ENCODE measurements around the gene ZNF219.

Gene ZNF219

DNA sequence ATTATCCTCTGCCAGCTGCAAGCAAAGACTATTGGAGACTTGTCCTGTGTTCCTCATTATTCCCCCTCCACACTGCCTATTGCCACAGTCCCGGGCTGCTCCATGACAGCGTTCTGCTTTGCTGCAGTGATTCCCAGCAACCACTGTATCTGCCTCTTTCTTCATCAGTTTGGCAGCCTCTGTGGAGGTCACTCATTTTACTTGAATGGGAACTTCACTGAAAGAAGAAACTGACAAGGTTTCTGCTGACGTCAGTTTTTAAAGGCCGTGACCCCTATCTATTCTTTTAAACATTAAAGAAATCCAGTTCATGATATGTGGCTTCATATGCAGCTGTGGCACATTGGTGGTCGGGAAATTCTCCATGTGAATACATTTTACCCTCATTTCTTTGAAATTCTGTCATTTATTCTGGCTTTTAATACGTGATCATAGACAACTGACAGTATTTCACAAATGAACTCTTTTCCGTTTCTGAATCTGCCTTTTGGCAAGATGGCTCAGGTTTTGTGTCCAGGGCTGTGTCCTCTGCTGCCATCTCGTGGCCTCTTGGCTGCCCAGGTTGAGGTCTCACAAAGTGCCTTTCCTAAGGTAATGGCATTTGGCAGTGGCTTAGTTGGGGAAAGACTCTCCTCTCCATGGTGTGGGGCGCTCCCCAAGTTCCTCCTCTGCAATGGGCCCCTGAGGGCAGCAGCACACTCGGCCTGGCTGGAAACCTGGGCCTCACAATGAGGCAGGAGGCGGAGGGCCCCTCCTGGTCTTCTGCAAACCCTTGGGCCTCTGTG lies 8.2 kb upstream of the ZNF219 start:
- TF ChIP-seq POLR2A (IDR thresholded peaks at IDR 0.05; ENCODE audit: low read depth, low read length): no peak
- DNase-seq (ENCODE audit: insufficient read length, low spot score) (no peak), FAIRE-seq (peak; percentile 48)

DNA sequence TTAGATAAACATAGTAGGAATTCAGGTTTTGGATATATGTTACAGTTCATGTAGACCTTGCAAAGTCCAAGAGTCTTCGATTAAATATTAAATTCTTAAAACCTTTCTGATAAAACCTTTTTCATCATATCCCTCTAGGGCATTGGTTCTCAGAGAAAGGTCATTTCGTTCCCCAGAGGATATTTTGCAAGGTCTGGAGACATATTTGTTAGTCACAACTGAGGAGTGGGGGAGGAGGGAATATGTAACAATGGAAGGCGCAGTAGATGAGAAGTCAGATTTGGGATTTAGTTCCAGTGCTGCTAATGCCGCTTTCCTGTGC lies 7.7 kb upstream of the ZNF219 start:
- DNase-seq (ENCODE audit: insufficient read length, low spot score) (no peak), FAIRE-seq (no peak)
- TF ChIP-seq POLR2A (IDR thresholded peaks at IDR 0.05; ENCODE audit: low read depth, low read length): no peak

DNA sequence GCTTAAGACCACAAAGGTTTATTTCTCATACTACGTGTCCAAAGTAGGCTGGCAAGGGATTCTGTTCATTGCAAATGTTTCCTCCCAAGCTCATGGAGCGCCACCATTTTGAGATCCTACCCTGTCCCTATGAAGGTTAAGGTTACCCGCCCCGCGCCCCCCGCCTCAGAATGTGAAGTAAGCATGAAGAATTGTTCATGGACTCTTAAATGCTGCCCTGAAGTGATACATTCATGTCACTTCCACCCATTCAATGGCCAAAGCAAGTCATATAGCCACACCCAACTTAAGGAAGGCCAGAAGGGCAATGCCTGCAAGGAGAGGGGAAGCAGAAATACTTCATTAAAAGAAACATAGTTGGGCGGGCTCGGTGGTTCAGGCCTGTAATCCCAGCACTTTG lies 6.6 kb upstream of the ZNF219 start:
- TF ChIP-seq POLR2A (IDR thresholded peaks at IDR 0.05; ENCODE audit: low read depth, low read length): no peak
- DNase-seq (ENCODE audit: insufficient read length, low spot score) (no peak), FAIRE-seq (no peak)

DNA sequence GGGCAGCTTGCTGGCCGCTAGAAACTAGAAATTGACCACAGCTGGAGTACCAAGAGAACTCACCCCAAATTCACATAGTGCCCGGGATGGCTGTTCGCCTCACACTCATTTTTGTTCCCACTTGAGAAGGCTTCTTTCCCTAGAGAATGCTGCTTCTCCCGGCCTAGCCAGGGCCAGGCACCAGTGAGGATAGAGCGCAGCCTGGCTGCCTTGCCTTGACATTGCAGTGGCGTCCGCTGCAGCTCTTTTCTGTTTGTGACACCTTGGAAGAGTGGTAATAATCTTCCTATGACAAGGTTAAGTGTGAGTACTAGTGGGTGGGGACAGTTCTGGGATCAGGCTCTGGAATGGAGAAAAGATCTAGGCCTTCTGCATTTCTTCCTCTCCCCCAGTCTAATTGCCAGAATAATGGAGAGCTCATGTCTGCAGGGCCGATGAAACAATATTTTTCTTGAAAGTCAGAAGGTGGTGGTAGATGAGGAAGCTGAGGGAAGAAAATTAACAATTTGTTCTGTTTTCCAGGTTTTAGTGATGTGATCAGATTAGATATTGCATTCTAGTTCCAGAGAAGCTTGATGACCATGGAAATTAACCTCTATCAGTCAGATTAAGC lies 6.1 kb upstream of the ZNF219 start:
- FAIRE-seq (peak; percentile 53), DNase-seq (ENCODE audit: insufficient read length, low spot score) (no peak)
- no peak for TF ChIP-seq POLR2A (IDR thresholded peaks at IDR 0.05; ENCODE audit: low read depth, low read length)

DNA sequence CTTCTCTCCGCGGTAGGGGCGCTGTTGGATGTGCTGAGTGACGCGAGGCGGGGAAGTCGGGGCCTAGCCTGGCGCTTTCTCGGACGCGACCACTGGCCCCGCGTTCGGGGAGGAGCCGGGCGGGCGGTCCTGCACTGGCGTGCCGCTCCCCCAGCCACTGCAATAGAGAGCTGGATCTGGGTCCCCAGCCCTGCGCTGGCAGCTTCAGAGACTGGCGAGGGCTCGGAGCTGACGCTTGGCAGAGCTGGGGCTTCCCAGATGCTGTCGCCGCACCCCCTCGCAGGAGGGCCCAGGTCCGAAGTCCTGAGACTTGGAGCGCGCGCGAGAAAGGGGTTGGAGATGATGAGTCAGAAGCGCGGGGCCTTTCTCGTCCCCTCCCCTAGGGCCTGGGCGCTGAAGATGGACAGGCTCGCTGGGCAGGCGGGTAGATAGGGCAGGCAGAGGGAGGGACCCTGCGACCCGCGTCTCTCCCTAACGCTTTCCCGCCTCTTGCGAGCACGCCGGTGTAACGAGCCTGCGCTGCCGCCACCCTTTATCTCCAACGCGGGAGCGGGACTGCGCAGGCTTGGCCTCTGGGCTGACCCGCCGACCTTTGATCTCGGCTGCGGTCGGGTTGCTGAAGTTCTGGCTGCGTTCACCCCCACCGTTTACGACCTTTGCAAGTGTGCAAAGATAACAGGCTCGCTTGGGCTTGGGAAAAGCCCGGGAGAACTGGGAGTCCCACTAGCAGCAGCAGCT lies 5.4 kb upstream of the ZNF219 start:
- TF ChIP-seq POLR2A (IDR thresholded peaks at IDR 0.05; ENCODE audit: low read depth, low read length): peak; percentile 57
- FAIRE-seq (no peak), DNase-seq (ENCODE audit: insufficient read length, low spot score) (peak; percentile 79)

DNA sequence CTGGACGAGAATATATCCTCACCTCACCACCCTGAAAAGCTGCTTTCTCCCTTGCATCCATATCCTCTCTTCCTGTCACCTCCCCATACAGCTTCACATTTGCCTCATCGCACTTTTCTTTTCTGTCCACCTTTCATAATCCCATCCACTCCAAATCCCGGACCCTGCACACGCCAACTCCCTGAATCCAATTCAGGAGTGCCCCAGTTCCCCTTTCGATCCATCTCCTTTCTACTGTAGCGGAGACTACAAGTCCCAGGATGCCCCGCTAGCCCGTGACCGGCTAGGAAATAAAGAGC lies 4.9 kb upstream of the ZNF219 start:
- no peak for TF ChIP-seq POLR2A (IDR thresholded peaks at IDR 0.05; ENCODE audit: low read depth, low read length)
- FAIRE-seq (no peak), DNase-seq (ENCODE audit: insufficient read length, low spot score) (peak; percentile 80)

DNA sequence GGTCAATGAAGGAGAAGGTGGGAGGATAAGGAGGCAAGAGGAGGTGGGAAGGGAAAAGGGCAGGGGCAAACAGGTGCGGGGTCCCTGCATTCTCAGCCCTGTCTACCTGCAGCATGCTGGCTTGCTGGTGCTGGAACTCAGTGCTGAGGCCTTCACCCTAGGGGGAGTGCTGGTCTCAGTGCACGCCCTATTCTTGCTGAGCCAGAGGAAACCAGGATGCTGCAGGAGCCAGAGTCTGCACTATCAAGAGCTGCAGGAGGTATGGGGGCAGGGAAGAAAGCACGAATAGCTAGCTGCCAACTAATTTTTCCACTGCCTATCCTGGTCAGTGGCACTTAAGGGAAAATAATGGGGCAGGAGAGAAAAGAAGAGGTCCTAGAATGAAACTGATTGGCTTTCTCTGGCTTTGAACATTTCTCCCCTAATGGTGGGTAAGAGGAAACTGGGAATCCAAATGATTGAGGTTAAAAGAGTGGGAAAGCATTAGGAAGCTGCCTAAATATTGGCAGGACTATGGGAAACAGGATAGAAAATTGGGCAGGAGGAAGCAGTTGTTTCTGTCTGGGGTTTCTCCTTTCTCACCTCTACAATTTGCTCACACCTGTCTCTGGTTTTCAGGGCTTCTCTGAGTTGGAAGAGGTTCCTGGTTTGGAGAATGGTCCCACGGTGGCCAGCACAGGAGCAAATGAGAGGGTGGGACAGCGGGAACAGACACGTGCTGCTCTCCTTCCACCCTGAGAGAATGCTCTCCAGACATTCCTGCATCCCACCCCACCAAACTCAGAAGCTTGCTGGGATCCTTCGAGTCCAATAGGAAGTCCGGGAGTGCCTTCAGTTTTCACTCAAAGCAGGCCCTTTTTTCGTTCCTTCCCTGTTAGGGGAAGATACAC lies 4.3 kb upstream of the ZNF219 start:
- FAIRE-seq (no peak), DNase-seq (ENCODE audit: insufficient read length, low spot score) (no peak)

DNA sequence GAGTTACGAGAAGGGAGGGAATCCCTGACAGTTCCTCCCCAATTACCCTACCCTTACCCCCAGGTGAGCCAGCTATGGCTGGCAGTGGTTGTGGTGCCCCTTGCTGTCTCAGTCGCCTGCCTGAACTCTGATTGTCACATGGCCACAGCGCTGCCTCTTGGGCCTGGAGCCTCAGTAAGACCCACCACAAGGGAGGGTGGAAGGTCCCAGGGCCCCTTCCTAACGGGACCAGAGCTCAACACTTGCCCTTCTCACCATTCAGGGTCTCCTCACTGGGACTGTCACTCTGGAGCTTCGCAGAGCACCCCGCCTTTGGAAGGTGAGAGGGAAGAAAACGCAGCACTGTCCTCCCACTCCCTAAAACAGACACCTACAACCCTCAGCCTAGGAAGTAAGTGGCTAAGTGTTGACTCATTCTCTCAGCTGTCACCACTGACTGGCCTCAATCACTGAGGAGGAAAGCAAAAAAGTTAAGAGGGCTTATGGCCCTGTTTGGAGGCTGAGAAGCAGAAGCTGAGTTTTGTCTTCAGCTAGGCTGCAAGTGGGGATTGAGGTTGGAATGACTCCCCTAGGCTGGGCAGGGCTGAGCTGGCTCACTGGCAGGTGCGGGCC lies 3.5 kb upstream of the ZNF219 start:
- TF ChIP-seq POLR2A (IDR thresholded peaks at IDR 0.05; ENCODE audit: low read depth, low read length): no peak
- DNase-seq (ENCODE audit: insufficient read length, low spot score) (no peak), FAIRE-seq (no peak)

More for the DNA sequence above, 4.3 kb upstream of the ZNF219 start:
- no peak for TF ChIP-seq POLR2A (IDR thresholded peaks at IDR 0.05; ENCODE audit: low read depth, low read length)

DNA sequence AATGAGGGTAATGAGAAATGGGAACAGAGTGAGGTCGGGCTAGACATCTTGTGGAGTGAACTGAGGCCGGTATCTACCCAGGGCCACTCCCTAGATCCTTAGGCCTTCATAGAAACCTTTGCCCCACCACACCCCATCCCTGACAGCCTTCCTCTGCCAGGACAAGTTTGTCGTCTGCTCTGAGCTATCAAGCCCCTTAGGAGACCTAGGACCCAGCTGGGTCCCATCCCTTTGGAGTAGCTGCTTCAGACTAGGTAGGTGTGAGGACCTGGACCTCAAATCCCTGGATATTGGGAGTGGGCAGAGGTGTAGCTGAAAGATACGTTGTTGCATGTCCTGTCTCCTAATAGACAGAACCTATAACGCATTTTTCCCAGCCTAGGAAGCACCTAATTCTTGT lies 2.5 kb upstream of the ZNF219 start, which contains the start of gene TMEM253:
Gene TMEM253 (plus strand): TSS at position 136 of the 400 bp plus-strand sequence. CDS start 278 bp downstream, outside the sequence.
- FAIRE-seq (no peak), DNase-seq (ENCODE audit: insufficient read length, low spot score) (no peak)
- TF ChIP-seq POLR2A (IDR thresholded peaks at IDR 0.05; ENCODE audit: low read depth, low read length): no peak

DNA sequence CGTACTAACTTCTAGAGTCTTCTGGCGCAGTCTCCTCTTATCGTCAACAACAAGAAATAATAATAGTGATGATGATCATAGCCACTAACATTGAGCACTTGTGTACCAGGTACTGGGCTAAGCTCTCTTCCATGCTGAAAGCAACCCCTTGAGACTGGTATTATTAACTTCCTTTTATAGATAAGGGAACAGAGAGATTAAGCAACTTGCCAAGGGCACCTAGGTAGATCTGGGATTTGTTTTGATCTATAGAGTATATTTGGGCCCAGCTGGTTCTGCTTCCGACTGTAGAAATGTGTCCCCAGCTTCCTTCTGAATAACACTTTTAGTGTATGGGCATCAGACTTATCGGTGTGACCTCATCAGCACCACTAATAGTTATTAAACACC lies 1.1 kb upstream of the ZNF219 start:
- DNase-seq (ENCODE audit: insufficient read length, low spot score) (no peak), FAIRE-seq (no peak)

DNA sequence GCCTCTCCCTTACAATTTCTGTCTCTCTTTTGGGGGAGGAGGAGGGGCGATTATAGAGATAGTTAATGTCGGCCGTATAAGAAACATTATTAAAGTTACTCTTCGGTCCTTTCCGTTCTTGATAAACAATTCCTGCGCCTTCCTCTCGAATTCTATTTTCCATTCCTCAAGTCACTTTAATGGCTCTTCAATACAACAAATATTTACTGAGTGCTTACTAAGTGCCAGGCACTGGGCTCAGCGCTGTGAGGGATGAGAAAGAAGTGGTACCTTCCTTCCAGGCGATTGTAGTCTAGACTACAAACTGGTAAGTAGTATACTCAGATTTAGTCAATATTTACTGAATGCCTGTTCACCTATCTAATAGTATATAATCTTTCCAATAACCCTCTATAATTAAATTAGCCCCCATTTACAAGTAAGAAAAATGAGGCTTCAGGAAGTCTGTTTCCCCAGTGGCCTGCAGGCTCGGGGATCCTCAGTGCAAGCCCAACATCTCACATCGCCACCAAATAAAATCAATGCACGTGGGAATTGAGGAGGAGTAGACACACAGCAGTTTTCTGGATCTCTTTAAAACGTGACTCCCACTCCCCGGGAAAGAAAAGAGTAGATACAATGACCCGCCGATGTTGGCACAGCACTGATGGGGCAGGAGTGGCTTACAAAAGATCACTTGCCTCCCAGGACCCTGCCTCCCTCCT lies 589 bp upstream of the ZNF219 start:
- DNase-seq (ENCODE audit: insufficient read length, low spot score): no peak
- no peak for TF ChIP-seq POLR2A (IDR thresholded peaks at IDR 0.05; ENCODE audit: low read depth, low read length)
- FAIRE-seq: no peak

More for the DNA sequence above, 1.1 kb upstream of the ZNF219 start:
- no peak for TF ChIP-seq POLR2A (IDR thresholded peaks at IDR 0.05; ENCODE audit: low read depth, low read length)

DNA sequence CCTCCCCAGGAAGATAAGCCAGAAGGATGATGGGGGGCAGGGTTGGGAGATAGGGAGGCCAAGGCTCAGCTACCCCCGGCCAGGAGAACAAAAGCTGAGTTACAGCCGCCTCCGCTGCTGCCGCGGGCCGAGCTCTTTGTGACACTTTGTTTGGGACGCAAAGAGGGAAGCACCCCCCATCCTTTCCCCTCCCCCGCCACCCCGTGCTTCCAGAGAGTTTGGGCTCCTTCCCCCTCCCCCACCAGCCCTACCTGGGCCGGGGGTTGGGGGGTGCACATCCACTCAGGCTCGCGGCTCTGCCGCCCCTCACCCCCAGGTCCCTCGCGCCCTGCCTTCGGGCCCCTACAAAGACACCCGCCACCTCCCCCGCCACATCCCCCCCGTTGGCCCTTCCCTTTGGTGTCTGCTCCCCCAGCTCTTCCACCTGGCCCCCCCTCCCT lies 799 bp downstream of the ZNF219 start:
- no peak for TF ChIP-seq POLR2A (IDR thresholded peaks at IDR 0.05; ENCODE audit: low read depth, low read length)
- FAIRE-seq (no peak), DNase-seq (ENCODE audit: insufficient read length, low spot score) (no peak)
